HEK293T (cell line): ENCODE measurements around the gene EDA.

Experiments
- CTBP1 ChIP-seq: fragments of 450-650 bp; IDR thresholded peaks from 2 replicates; pipeline ENCODE4 v1.6.1; 2016; ENCODE audit warnings: borderline replicate concordance
- ELF4 ChIP-seq: fragments of 450-650 bp; IDR thresholded peaks from 2 replicates; pipeline ENCODE4 v1.6.1; 2017; ENCODE audit warnings: antibody characterized with exemption
- FOXK2 ChIP-seq: fragments of 450-650 bp; IDR thresholded peaks from 2 replicates; pipeline ENCODE4 v1.6.1; 2016; ENCODE audit warnings: mild to moderate bottlenecking
- FOXM1 ChIP-seq: fragments of 450-650 bp; IDR thresholded peaks from 2 replicates; pipeline ENCODE4 v1.6.1; 2017; ENCODE audit warnings: mild to moderate bottlenecking, borderline replicate concordance
- HDGF ChIP-seq: fragments of 450-650 bp; IDR thresholded peaks from 2 replicates; pipeline ENCODE4 v1.6.1; 2017; ENCODE audit warnings: antibody characterized with exemption, borderline replicate concordance
- LEF1 ChIP-seq: fragments of 450-650 bp; IDR thresholded peaks from 2 replicates; pipeline ENCODE4 v1.6.1; 2017; ENCODE audit warnings: mild to moderate bottlenecking, borderline replicate concordance
- NFRKB ChIP-seq: fragments of 450-650 bp; IDR thresholded peaks from 2 replicates; pipeline ENCODE4 v1.6.1; 2016; ENCODE audit warnings: mild to moderate bottlenecking, moderate library complexity
- PKNOX1 ChIP-seq: fragments of 450-650 bp; IDR thresholded peaks from 2 replicates; pipeline ENCODE4 v1.6.1; 2016
- SP1 ChIP-seq: fragments of 450-650 bp; IDR thresholded peaks from 2 replicates; pipeline ENCODE4 v1.6.1; 2017
- SUZ12 ChIP-seq: fragments of 450-650 bp; IDR thresholded peaks from 2 replicates; pipeline ENCODE4 v1.6.1; 2016; ENCODE audit warnings: mild to moderate bottlenecking

DNA sequence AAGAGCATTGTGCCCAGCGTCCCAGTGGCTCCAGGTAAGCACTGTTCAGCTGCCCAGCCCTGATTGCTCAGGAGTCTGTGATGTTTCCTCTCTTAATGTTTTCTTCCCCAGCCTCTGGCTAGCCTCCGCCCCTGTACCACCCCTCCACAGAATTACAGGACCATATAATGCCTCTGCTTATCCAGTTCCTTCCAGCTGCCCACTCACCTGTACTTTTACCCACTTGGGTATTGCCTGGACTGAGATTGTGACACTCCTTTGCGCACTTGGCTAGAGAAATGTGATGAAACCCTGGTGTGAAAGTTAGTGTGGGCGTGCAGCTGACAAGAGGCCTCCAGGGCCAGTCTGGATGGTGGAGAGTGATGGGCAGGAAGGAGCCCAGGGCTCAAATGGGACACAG is 434.0 kb downstream of the EDA start, which contains the start of gene AWAT2:
- no peak for TF ChIP-seq CTBP1
- no peak for TF ChIP-seq SUZ12
- TF ChIP-seq LEF1 = no peak
- no peak for TF ChIP-seq HDGF
- no peak for TF ChIP-seq FOXK2
- TF ChIP-seq SP1 = no peak
- TF ChIP-seq PKNOX1 = no peak
- TF ChIP-seq FOXM1 = no peak
- TF ChIP-seq ELF4 = no peak
- TF ChIP-seq NFRKB = no peak
